ENCODE results near the gene SNAP91. TPM values are rescaled to one million over a fixed set of nuclear protein-coding genes. Genes with fewer than 3 reads are reported as not detected.

The SNAP91 gene
- polyA plus RNA-seq, 5 donors, result 0.46 to 1.6 (median 1.0) TPM

- no peak for DNase-seq
Measured at GRCh38 chr6:83539678-83540077, 169.2 kb downstream of the SNAP91 start.

- DNase-seq, result no peak
Measured at GRCh38 chr6:83536647-83537589, 172.0 kb downstream of the SNAP91 start.

GRCh38 chr6:83536034-83536646 lies 172.8 kb downstream of the SNAP91 start:
- no peak for DNase-seq

GRCh38 chr6:83518816-83519480 lies 190.0 kb downstream of the SNAP91 start:
- no peak for DNase-seq

- DNase-seq, result no peak
Measured at GRCh38 chr6:83517500-83517899, 191.4 kb downstream of the SNAP91 start.

GRCh38 chr6:83514866-83515466 lies 193.9 kb downstream of the SNAP91 start:
- peak in 1 of 2 donors; percentile 63 for DNase-seq

GRCh38 chr6:83514466-83514865 lies 194.4 kb downstream of the SNAP91 start:
- no peak for DNase-seq

GRCh38 chr6:83511901-83512681 lies 196.8 kb downstream of the SNAP91 start, which contains the start of gene PRSS35:
TSS of gene PRSS35 (plus strand) at chr6:83512534. CDS start at chr6:83523442, 10,908 bp downstream.
- peak; percentile 67 to 73 for DNase-seq

- DNase-seq, result no peak
Measured at GRCh38 chr6:83511266-83511665, 197.6 kb downstream of the SNAP91 start.

GRCh38 chr6:83510791-83511190 lies 198.1 kb downstream of the SNAP91 start:
- DNase-seq, result no peak

- no peak for DNase-seq
Measured at GRCh38 chr6:83509441-83509840, 199.5 kb downstream of the SNAP91 start.

- DNase-seq, result no peak
Measured at GRCh38 chr6:83505356-83505755, 203.5 kb downstream of the SNAP91 start.

Other genes with a start within 250 kb of the SNAP91 start
- 10 to 100 TPM; 28.7 to 89.4 (median 60.1) TPM for gene PRSS35, start 196.6 kb downstream of the SNAP91 start, polyA plus RNA-seq (ENCODE audit: insufficient read depth in 1 of 5, insufficient read length in 5 of 5, low replicate concordance in 1 of 5)
- not detected for gene RIPPLY2, start 144.3 kb upstream of the SNAP91 start, polyA plus RNA-seq (ENCODE audit: insufficient read depth in 1 of 5, insufficient read length in 5 of 5, low replicate concordance in 1 of 5)
- gene CYB5R4, start 150.6 kb upstream of the SNAP91 start, polyA plus RNA-seq (ENCODE audit: insufficient read depth in 1 of 5, insufficient read length in 5 of 5, low replicate concordance in 1 of 5), result 10 to 100 TPM in 4 of 5 donors, 1 to 10 TPM in 1; 10.0 to 15.6 (median 14.1) TPM